Breast epithelium (tissue), 3 donors: Measurements from ENCODE around the gene ZBTB44.

Experiments used
- POLR2A ChIP-seq: fragments of 450-650 bp; IDR thresholded peaks from one replicate; pipeline ENCODE4 v1.6.1; 2016; ENCODE audit warnings: antibody characterized with exemption, mild to moderate bottlenecking, moderate library complexity
- POLR2AphosphoS5 ChIP-seq, 3 donors: sonication (generic); formaldehyde crosslinking; IDR thresholded peaks; one replicate each; pipeline ENCODE4 v1.6.1; 2017; ENCODE audit warnings: antibody characterized with exemption in 3 of 3
- TF ChIP-seq, protein P1 (sequence below), 3 donors: fragments of 450-650 bp; IDR thresholded peaks; one replicate each; pipeline ENCODE4 v1.5.1; 2016 to 2017; ENCODE audit warnings: antibody characterized with exemption in 3 of 3, mild to moderate bottlenecking in 3 of 3, moderate library complexity in 3 of 3

DNA sequence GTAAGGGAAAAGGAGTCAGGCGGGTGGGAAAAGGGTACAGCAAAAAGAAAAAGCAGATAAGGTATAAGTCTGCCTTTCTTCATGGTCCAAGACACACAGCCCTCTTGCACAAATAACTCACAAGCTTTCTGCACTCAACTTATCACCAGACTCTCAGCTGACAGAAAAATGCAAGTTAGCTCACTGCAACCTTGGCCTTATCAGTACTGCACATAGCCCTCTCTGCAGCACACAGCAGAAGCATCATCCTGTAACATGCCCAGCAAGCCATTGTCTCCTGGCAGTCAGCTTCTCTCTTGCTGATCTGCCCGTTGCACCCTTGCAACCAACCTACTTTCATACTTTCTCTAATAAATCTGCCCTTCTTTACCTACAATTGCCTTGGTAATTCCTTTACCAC is 5.8 kb downstream of the ZBTB44 start:
- TF ChIP-seq POLR2A (no peak), POLR2AphosphoS5 (IDR thresholded peaks at IDR 0.05) (no peak)
- TF ChIP-seq, protein P1, sequence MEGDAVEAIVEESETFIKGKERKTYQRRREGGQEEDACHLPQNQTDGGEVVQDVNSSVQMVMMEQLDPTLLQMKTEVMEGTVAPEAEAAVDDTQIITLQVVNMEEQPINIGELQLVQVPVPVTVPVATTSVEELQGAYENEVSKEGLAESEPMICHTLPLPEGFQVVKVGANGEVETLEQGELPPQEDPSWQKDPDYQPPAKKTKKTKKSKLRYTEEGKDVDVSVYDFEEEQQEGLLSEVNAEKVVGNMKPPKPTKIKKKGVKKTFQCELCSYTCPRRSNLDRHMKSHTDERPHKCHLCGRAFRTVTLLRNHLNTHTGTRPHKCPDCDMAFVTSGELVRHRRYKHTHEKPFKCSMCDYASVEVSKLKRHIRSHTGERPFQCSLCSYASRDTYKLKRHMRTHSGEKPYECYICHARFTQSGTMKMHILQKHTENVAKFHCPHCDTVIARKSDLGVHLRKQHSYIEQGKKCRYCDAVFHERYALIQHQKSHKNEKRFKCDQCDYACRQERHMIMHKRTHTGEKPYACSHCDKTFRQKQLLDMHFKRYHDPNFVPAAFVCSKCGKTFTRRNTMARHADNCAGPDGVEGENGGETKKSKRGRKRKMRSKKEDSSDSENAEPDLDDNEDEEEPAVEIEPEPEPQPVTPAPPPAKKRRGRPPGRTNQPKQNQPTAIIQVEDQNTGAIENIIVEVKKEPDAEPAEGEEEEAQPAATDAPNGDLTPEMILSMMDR (IDR thresholded peaks at IDR 0.05): no peak
